Measurements from ENCODE around the gene CLMP. TPM values are rescaled to one million over a fixed set of nuclear protein-coding genes. Genes with fewer than 3 reads are reported as not detected.
A peak's percentile ranks its signal among the peaks of the same experiment; 100 is the strongest.

The CLMP gene
- total and polyA plus RNA-seq, 4 donors, result 5.2 to 22.9 (median 12.3) TPM

GRCh38 chr11:123103326-123103980, 91.6 kb downstream of the CLMP start:
- no peak overlapping the region for H3K4me3 ChIP-seq
- H3K27me3 ChIP-seq (ENCODE audit: control insufficient read depth in 3 of 3, insufficient read depth in 3 of 3, low read length in 2 of 3), result no peaks in the 10 kb centered on the region
- DNase-seq, result peak; percentile 87 to 96 (median 96)
- no peaks in the 10 kb centered on the region for H3K36me3 ChIP-seq (ENCODE audit: control insufficient read depth in 4 of 4, insufficient read depth in 4 of 4, low read length in 4 of 4)
- no peaks in the 10 kb centered on the region for H3K9me3 ChIP-seq (ENCODE audit: control insufficient read depth in 4 of 4, insufficient read depth in 3 of 4, low read length in 3 of 4)
- ATAC-seq (ENCODE audit: insufficient read depth, low FRiP score), result peak; percentile 23
- no peak overlapping the region for H3K9ac ChIP-seq (ENCODE audit: insufficient read depth in 1 of 2, low read length in 2 of 2)
- peaks cover 0 to 19% (median 10%) of the 10 kb centered on the region in 5 donors for H3K4me1 ChIP-seq (ENCODE audit: control insufficient read depth in 5 of 5, insufficient read depth in 5 of 5, low read length in 5 of 5)
- no peak overlapping the region for H3K27ac ChIP-seq (ENCODE audit: low read depth in 1 of 2, low read length in 1 of 2)
- 56 to 61% methylated on average over 8 of the region's 8 CpGs for WGBS, 2 donors
- TF ChIP-seq CTCF (IDR thresholded peaks at IDR 0.05; ENCODE audit: control extremely low read depth, extremely low read depth), result peak; percentile 33

- Histone ChIP-seq H3K9me3 (ENCODE audit: control insufficient read depth in 4 of 4, insufficient read depth in 3 of 4, low read length in 3 of 4) (no peaks in the 10 kb centered on the region), H3K27ac (ENCODE audit: low read depth in 1 of 2, low read length in 1 of 2) (peak overlapping the region in 1 of 2 donors; percentile 13), H3K4me3 (no peak overlapping the region), H3K4me1 (ENCODE audit: control insufficient read depth in 5 of 5, insufficient read depth in 5 of 5, low read length in 5 of 5) (peaks cover 0 to 13% (median 5%) of the 10 kb centered on the region in 5 donors), H3K36me3 (ENCODE audit: control insufficient read depth in 4 of 4, insufficient read depth in 4 of 4, low read length in 4 of 4) (no peaks in the 10 kb centered on the region), H3K27me3 (ENCODE audit: control insufficient read depth in 3 of 3, insufficient read depth in 3 of 3, low read length in 2 of 3) (no peaks in the 10 kb centered on the region), H3K9ac (ENCODE audit: insufficient read depth in 1 of 2, low read length in 2 of 2) (no peak overlapping the region)
- TF ChIP-seq CTCF (IDR thresholded peaks at IDR 0.05; ENCODE audit: control extremely low read depth, extremely low read depth), result no peak
- WGBS, 2 donors, result 61 to 67% methylated on average over 7 of the region's 7 CpGs
- no peak for ATAC-seq (ENCODE audit: insufficient read depth, low FRiP score)
- DNase-seq, result peak in 2 of 3 donors; percentile 15 to 59
Measured at GRCh38 chr11:123100379-123101085, 94.5 kb downstream of the CLMP start.

- peaks cover 0 to 13% (median 5%) of the 10 kb centered on the region in 5 donors for H3K4me1 ChIP-seq (ENCODE audit: control insufficient read depth in 5 of 5, insufficient read depth in 5 of 5, low read length in 5 of 5)
- H3K27me3 ChIP-seq (ENCODE audit: control insufficient read depth in 3 of 3, insufficient read depth in 3 of 3, low read length in 2 of 3), result no peaks in the 10 kb centered on the region
Measured at GRCh38 chr11:123098990-123099389, 96.1 kb downstream of the CLMP start.

More at GRCh38 chr11:123098990-123099389, 96.1 kb downstream of the CLMP start:
- DNase-seq, result no peak
- no peaks in the 10 kb centered on the region for H3K36me3 ChIP-seq (ENCODE audit: control insufficient read depth in 4 of 4, insufficient read depth in 4 of 4, low read length in 4 of 4)
- 60 to 90% methylated on average over 3 of the region's 3 CpGs for WGBS, 2 donors
- no peak overlapping the region for H3K9ac ChIP-seq (ENCODE audit: insufficient read depth in 1 of 2, low read length in 2 of 2)
- H3K27ac ChIP-seq (ENCODE audit: low read depth in 1 of 2, low read length in 1 of 2), result no peak overlapping the region
- H3K4me3 ChIP-seq, result no peak overlapping the region
- no peak for TF ChIP-seq CTCF (IDR thresholded peaks at IDR 0.05; ENCODE audit: control extremely low read depth, extremely low read depth)
- no peak for ATAC-seq (ENCODE audit: insufficient read depth, low FRiP score)
- no peaks in the 10 kb centered on the region for H3K9me3 ChIP-seq (ENCODE audit: control insufficient read depth in 4 of 4, insufficient read depth in 3 of 4, low read length in 3 of 4)
